GM10266 (cell line): Measurements from ENCODE around the gene GLRA1.

Source experiments
- DNase-seq: peaks from one replicate; pipeline ENCODE4 v3.0.0; 2012; ENCODE audit errors: extremely low spot score
- CTCF ChIP-seq: IDR thresholded peaks from 2 replicates; pipeline ENCODE4 v1.5.1; 2012; ENCODE audit warnings: mild to moderate bottlenecking, low read depth; ENCODE audit not compliant: control insufficient read depth, insufficient read depth; ENCODE audit errors: missing control alignments

Gene GLRA1

GRCh38 chr5:151947931-151948608, 23.4 kb upstream of the GLRA1 start:
- no peak for TF ChIP-seq CTCF
- DNase-seq: no peak

GRCh38 chr5:151937851-151938250, 13.2 kb upstream of the GLRA1 start:
- no peak for DNase-seq
- TF ChIP-seq CTCF: no peak

GRCh38 chr5:151935135-151935695, 10.6 kb upstream of the GLRA1 start:
- TF ChIP-seq CTCF: no peak
- DNase-seq: no peak

GRCh38 chr5:151931260-151931659, 6.6 kb upstream of the GLRA1 start:
- no peak for DNase-seq
- TF ChIP-seq CTCF: no peak

- no peak for TF ChIP-seq CTCF
- no peak for DNase-seq
These were observed 1.5 kb upstream of the GLRA1 start for GRCh38 chr5:151926188-151926587.

- TF ChIP-seq CTCF: no peak
- no peak for DNase-seq
These were observed 689 bp upstream of the GLRA1 start for GRCh38 chr5:151925340-151925739.

GRCh38 chr5:151923866-151924476, 680 bp downstream of the GLRA1 start:
- no peak for TF ChIP-seq CTCF
- no peak for DNase-seq
